Panc1 (cell line): ENCODE results near the gene UBAC2. TPM values are rescaled to one million over a fixed set of nuclear protein-coding genes. Genes with fewer than 3 reads are reported as not detected.

Source experiments
- ATAC-seq: fragments of 200-7000 bp; cut with Tn5 transposase; 2 replicates; pipeline ENCODE4 v1.9.1; 2020; ENCODE audit warnings: mild to moderate bottlenecking, moderate library complexity
- BruUV-seq: library from RNA; stranded (reverse); fragments of 400-500 nt; replicated peaks from 2 replicates; lab custom pipeline; 2021; lab: Mats Ljungman, UMichigan
- CTCF ChIA-PET: fragments of 300-600 bp; sonication (Branson Sonifier 250); formaldehyde crosslinking; loops from one replicate; lab custom pipeline; 2022; ENCODE audit warnings: antibody characterized with exemption; lab: Charles Lee
- POLR2A ChIA-PET: fragments of 300-600 bp; sonication (Branson Sonifier 250); formaldehyde crosslinking; loops from one replicate; lab custom pipeline; 2022; ENCODE audit warnings: antibody characterized with exemption; lab: Charles Lee
- DNase-seq: peaks from one replicate; pipeline ENCODE4 v3.0.0-alpha.2; 2010; ENCODE audit warnings: low read depth, low spot score
- H3K27ac ChIP-seq: 2 replicates; pipeline ENCODE4 v1.5.1; 2011; ENCODE audit warnings: mild to moderate bottlenecking, low read length, inconsistent platforms
- H3K27me3 ChIP-seq: fragments of 200-500 bp; sonication (Bioruptor generic); 2 replicates; pipeline ENCODE4 v1.6.0; 2014; ENCODE audit warnings: low read length, inconsistent platforms; ENCODE audit not compliant: control insufficient read depth, insufficient read depth
- H3K36me3 ChIP-seq: fragments of 200-500 bp; sonication (Bioruptor generic); 2 replicates; pipeline ENCODE4 v1.5.1; 2014; ENCODE audit warnings: inconsistent platforms, mild to moderate bottlenecking, low read length, moderate library complexity; ENCODE audit not compliant: control insufficient read depth, insufficient read depth
- H3K4me1 ChIP-seq: 2 replicates; pipeline ENCODE4 v1.5.1; 2011; ENCODE audit warnings: inconsistent platforms, mild to moderate bottlenecking, low read length, moderate library complexity; ENCODE audit not compliant: control insufficient read depth, insufficient read depth
- H3K4me3 ChIP-seq, 2 experiments: 2 replicates each; pipeline ENCODE4 v1.5.1; 2011 to 2012; ENCODE audit warnings: low read depth in 2 of 2, low read length in 2 of 2, mild to moderate bottlenecking in 2 of 2, inconsistent platforms in 1 of 2, moderate library complexity in 1 of 2
- H3K9me3 ChIP-seq: fragments of 200-500 bp; sonication (Bioruptor generic); 2 replicates; pipeline ENCODE4 v1.5.1; 2014; ENCODE audit warnings: low read depth, mild to moderate bottlenecking, inconsistent platforms, low read length, moderate library complexity; ENCODE audit not compliant: control insufficient read depth, insufficient read depth
- POLR2AphosphoS5 ChIP-seq: IDR thresholded peaks from 2 replicates; pipeline ENCODE4 v1.6.1; 2012; ENCODE audit warnings: mild to moderate bottlenecking, low read depth, low read length, moderate library complexity
- SIN3A ChIP-seq: IDR thresholded peaks from 2 replicates; pipeline ENCODE4 v1.6.1; 2012; ENCODE audit warnings: low read depth, mild to moderate bottlenecking, low read length, moderate library complexity, borderline replicate concordance; ENCODE audit not compliant: insufficient read depth
- TCF7L2 ChIP-seq: IDR thresholded peaks from 2 replicates; pipeline ENCODE4 v1.6.1; 2011; ENCODE audit warnings: mild to moderate bottlenecking, low read depth, low read length, inconsistent platforms
- in situ Hi-C: cut with HindIII; loops from 2 replicates; pipeline ENCODE4 v1.10.0; 2016; ENCODE audit warnings: low sequenced_read_pairs, low pct_unique_long_range_greater_than_20kb
- intact Hi-C: fragments of 100-400 bp; cut with micrococcal nuclease; formaldehyde crosslinking; loops from one replicate; pipeline ENCODE4 v1.10.0; 2022; ENCODE audit not compliant: unreplicated experiment
- total RNA-seq: library from RNA; stranded (reverse); gene quantifications from one replicate; pipeline ENCODE4 v1.2.1, GENCODE V29; 2021; ENCODE audit not compliant: unreplicated experiment
- TF ChIP-seq, protein P1 (sequence below): fragments of 450-650 bp; IDR thresholded peaks from 2 replicates; pipeline ENCODE4 v1.5.1; 2017; ENCODE audit warnings: mild to moderate bottlenecking
- TF ChIP-seq, protein P2 (sequence below), 2 experiments: IDR thresholded peaks; 2 replicates each; pipeline ENCODE4 v1.6.1; 2011 to 2012; ENCODE audit warnings: low read depth in 2 of 2, control low read depth in 1 of 2, low read length in 1 of 2, mild to moderate bottlenecking in 1 of 2, moderate library complexity in 1 of 2; ENCODE audit not compliant: insufficient read depth in 1 of 2

The UBAC2 gene
- total RNA-seq, 1 experiment from 2014 or later: 40.8 TPM

DNA sequence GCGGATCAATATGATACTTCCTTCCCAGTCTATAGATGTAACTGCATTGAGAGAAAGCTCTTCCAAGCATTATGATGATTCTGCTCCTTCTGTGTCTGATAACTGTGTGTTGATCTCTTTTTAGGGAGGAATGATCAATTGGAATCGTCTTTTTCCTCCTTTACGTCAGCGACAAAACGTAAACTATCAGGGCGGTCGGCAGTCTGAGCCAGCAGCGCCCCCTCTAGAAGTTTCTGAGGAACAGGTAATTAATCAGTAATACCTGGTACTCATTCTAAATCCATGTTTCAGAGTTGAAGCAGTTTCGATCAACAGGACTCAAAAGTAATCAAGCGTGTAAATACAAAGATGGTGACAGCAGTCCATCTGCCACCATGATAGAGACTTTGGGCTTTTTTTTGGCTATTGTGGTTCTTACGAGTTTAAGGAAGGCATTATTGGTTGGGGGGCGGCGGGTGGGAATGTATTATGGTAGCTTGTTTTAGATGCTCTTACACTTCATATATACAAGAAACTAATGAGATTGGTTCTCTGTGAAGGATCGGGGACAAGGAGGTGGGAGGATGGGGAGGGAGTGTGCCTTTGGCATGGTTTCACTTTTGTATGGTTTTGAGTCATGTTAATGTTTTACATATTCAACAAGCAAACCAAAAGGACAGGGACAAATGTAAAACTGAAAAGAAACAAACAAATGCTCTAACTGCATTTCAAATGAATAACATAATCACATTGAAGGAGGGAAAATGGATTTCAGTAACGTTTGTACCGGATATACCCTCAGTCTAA, 167.2 kb downstream of the UBAC2 start:
- BruUV-seq: no TSS peak
- Histone ChIP-seq H3K27ac (no peak overlapping the region), H3K4me1 (no peaks in the 10 kb centered on the region), H3K4me3 (no peak overlapping the region), H3K27me3 (no peaks in the 10 kb centered on the region), H3K9me3 (no peaks in the 10 kb centered on the region), H3K36me3 (no peaks in the 10 kb centered on the region; the same call in 1 of the 2 replicates)
- no peak for ATAC-seq
- intact Hi-C loops (no loop called here), in situ Hi-C loops (no loop called here)
- ChIA-PET CTCF (no interaction called here), POLR2A (no interaction called here)
- TF ChIP-seq SIN3A: no peak
- TF ChIP-seq POLR2AphosphoS5: no peak
- TF ChIP-seq TCF7L2: no peak
- TF ChIP-seq, protein P1, sequence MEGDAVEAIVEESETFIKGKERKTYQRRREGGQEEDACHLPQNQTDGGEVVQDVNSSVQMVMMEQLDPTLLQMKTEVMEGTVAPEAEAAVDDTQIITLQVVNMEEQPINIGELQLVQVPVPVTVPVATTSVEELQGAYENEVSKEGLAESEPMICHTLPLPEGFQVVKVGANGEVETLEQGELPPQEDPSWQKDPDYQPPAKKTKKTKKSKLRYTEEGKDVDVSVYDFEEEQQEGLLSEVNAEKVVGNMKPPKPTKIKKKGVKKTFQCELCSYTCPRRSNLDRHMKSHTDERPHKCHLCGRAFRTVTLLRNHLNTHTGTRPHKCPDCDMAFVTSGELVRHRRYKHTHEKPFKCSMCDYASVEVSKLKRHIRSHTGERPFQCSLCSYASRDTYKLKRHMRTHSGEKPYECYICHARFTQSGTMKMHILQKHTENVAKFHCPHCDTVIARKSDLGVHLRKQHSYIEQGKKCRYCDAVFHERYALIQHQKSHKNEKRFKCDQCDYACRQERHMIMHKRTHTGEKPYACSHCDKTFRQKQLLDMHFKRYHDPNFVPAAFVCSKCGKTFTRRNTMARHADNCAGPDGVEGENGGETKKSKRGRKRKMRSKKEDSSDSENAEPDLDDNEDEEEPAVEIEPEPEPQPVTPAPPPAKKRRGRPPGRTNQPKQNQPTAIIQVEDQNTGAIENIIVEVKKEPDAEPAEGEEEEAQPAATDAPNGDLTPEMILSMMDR: no peak
- TF ChIP-seq, protein P2, sequence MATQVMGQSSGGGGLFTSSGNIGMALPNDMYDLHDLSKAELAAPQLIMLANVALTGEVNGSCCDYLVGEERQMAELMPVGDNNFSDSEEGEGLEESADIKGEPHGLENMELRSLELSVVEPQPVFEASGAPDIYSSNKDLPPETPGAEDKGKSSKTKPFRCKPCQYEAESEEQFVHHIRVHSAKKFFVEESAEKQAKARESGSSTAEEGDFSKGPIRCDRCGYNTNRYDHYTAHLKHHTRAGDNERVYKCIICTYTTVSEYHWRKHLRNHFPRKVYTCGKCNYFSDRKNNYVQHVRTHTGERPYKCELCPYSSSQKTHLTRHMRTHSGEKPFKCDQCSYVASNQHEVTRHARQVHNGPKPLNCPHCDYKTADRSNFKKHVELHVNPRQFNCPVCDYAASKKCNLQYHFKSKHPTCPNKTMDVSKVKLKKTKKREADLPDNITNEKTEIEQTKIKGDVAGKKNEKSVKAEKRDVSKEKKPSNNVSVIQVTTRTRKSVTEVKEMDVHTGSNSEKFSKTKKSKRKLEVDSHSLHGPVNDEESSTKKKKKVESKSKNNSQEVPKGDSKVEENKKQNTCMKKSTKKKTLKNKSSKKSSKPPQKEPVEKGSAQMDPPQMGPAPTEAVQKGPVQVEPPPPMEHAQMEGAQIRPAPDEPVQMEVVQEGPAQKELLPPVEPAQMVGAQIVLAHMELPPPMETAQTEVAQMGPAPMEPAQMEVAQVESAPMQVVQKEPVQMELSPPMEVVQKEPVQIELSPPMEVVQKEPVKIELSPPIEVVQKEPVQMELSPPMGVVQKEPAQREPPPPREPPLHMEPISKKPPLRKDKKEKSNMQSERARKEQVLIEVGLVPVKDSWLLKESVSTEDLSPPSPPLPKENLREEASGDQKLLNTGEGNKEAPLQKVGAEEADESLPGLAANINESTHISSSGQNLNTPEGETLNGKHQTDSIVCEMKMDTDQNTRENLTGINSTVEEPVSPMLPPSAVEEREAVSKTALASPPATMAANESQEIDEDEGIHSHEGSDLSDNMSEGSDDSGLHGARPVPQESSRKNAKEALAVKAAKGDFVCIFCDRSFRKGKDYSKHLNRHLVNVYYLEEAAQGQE (IDR thresholded peaks at IDR 0.05; ENCODE audit: insufficient read depth in 1 of 2, low read depth in 2 of 2, low read length in 1 of 2): no peak
- no peak for DNase-seq

DNA sequence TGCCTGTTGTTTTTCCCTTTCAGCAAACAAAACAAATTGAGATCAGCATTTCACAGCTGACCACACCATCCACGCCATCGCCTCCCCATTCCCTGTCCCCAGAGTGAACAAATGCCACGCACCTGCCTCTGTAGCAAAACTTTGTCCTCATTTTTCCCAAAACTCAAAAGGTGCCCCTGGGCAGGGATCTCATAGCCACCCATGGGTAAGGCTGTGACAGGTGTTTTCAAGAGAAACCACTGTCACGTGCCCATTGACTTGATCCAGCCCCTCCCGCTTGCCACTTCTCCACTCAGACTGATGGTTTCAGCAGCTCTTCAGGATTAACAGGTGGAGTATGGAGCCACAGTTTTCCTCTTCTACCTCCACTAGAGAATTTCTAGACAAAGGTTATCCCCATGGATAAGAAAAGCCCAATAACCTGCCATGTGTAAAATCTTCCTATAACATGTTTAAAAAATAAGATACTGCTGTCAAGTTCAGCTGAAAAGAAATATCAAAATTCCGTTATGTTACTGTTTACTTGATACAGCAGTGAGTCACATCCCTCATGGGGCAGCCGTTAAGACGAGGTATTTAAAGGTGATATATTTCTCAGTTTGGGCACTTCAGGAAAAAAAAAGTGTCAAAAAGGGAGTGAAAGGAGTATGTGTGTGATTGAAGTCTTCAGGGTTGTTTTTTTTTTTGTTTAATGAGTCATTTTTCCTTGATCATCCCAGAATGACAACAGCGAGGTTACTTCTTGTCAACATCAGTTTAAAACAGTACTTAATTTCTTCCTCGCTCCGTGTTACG, 170.0 kb downstream of the UBAC2 start:
- ChIA-PET CTCF (no interaction called here), POLR2A (no interaction called here)
- TF ChIP-seq, protein P2 (IDR thresholded peaks at IDR 0.05; ENCODE audit: insufficient read depth in 1 of 2, low read depth in 2 of 2, low read length in 1 of 2): no peak
- TF ChIP-seq, protein P1: no peak
- no peak for TF ChIP-seq POLR2AphosphoS5
- TF ChIP-seq SIN3A: no peak
- TF ChIP-seq TCF7L2: no peak
- Histone ChIP-seq H3K27ac (no peak overlapping the region), H3K27me3 (no peaks in the 10 kb centered on the region), H3K36me3 (no peaks in the 10 kb centered on the region), H3K4me1 (no peaks in the 10 kb centered on the region), H3K4me3 (no peak overlapping the region), H3K9me3 (no peaks in the 10 kb centered on the region)
- DNase-seq: no peak
- in situ Hi-C loops: no loop called here
- no peak for ATAC-seq
- intact Hi-C loops: no loop called here
- no TSS peak for BruUV-seq
